Thymus (tissue), 11 donors: ENCODE measurements around the gene EED. TPM values are rescaled to one million over a fixed set of nuclear protein-coding genes. Genes with fewer than 3 reads are reported as not detected.

Experiments
- DNase-seq, 9 donors: peaks; one replicate each; pipeline ENCODE4 v3.0.0-alpha.2; 2013; ENCODE audit warnings: low spot score in 9 of 9, low read depth in 6 of 9, missing footprints in 1 of 9
- H3K27ac ChIP-seq, 2 donors: one replicate each; pipeline ENCODE4 v1.5.1; 2013; ENCODE audit warnings: control low read depth in 1 of 2, low read depth in 1 of 2, low read length in 1 of 2, mild to moderate bottlenecking in 1 of 2, moderate library complexity in 1 of 2
- H3K27me3 ChIP-seq, 2 donors: one replicate each; pipeline ENCODE4 v1.5.1; 2013; ENCODE audit warnings: low read length in 1 of 2; ENCODE audit not compliant: control insufficient read depth in 2 of 2, insufficient read depth in 1 of 2
- H3K36me3 ChIP-seq, 2 donors: one replicate each; pipeline ENCODE4 v1.5.1; 2013; ENCODE audit warnings: low read length in 1 of 2, mild to moderate bottlenecking in 1 of 2, moderate library complexity in 1 of 2; ENCODE audit not compliant: control insufficient read depth in 2 of 2, insufficient read depth in 2 of 2
- H3K4me1 ChIP-seq, 2 donors: one replicate each; pipeline ENCODE4 v1.5.1; 2013; ENCODE audit warnings: low read length in 2 of 2; ENCODE audit not compliant: control insufficient read depth in 2 of 2, insufficient read depth in 2 of 2
- H3K4me3 ChIP-seq, 2 donors: one replicate each; pipeline ENCODE4 v1.5.1; 2013; ENCODE audit warnings: low read length in 2 of 2, control low read depth in 1 of 2, mild to moderate bottlenecking in 1 of 2
- H3K9me3 ChIP-seq, 2 donors: one replicate each; pipeline ENCODE4 v1.5.1; 2013; ENCODE audit warnings: low read length in 1 of 2, mild to moderate bottlenecking in 1 of 2; ENCODE audit not compliant: control insufficient read depth in 2 of 2, insufficient read depth in 1 of 2
- WGBS: extraction: QIAGEN DNeasy Blood & Tissue Kit; methylation state at CpG from one replicate; pipeline ENCODE4 v1.1.7; 2013; 5-methylcytosine and 5-hydroxymethylcytosine counted together
- polyA plus RNA-seq: library from polyadenylated mRNA; stranded (reverse); fragments of 200-250 nt; gene quantifications from one replicate; pipeline ENCODE4 v1.2.3, GENCODE V29; 2013
- total RNA-seq: library from RNA; stranded (reverse); fragments of 120-200 nt; gene quantifications from one replicate; pipeline ENCODE4 v1.2.4, GENCODE V29; 2013
- donor health status: healthy.

The EED gene
- total and polyA plus RNA-seq, 2 donors: 23.8 to 32.1 TPM

DNA sequence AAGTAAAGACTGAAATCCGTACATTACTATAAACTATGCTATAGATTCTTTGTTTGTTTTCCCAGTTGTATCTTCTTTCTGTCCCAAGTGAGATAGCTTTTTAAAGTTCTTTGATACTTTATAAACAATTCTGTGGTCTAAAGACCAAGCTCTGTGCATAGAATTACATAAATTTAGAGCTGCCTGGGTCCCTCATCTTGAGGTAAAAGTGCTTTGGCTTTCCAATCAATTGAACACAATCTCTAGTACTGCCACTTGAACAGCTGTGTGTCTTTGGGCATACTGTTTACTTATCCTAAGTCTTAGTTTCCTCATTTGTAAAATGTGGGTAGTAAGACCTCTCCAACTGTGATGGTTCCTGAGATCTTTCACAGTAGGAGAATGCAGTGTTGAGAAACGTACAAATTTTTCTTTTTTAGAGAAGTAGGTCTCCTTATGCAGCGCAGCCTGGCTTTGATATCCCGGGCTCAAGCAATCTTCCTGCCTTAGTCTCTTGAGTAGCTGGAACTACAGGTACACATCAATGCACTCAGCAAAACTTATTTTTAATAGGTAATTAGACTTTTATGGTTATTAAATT lies 2.5 kb upstream of the EED start:
- no peak overlapping the region for H3K27ac ChIP-seq
- H3K4me1 ChIP-seq: peaks cover 0 to 2% of the 10 kb centered on the region in 2 donors
- no peak for DNase-seq
- H3K36me3 ChIP-seq: no peaks in the 10 kb centered on the region
- no peaks in the 10 kb centered on the region for H3K27me3 ChIP-seq
- H3K4me3 ChIP-seq: no peak overlapping the region
- 94% methylated on average over 4 of the region's 4 CpGs for WGBS
- no peaks in the 10 kb centered on the region for H3K9me3 ChIP-seq

DNA sequence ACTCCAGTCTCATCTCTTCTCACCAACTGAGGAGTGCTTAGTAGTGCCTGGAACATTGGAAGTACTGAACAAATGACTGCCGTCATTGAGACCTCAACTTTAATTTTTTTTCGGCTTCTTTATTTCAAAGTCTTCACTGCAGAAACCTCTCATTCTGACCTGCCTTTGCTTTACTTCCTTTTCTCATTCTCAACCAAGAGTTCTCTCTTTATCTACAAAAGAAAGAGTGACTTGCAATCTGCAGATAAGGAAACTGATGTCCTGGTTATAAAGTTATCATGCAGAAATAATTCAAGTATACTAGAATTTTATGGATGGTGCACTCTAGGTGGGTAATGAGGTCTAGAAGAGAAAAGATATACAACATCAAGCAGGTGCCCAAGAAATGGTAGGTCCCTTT lies 1.2 kb upstream of the EED start:
- Histone ChIP-seq H3K9me3 (no peaks in the 10 kb centered on the region), H3K27ac (no peak overlapping the region), H3K36me3 (no peaks in the 10 kb centered on the region), H3K4me3 (no peak overlapping the region), H3K27me3 (no peaks in the 10 kb centered on the region), H3K4me1 (peaks cover 0 to 2% of the 10 kb centered on the region in 2 donors)
- DNase-seq: no peak
- 75% methylated on average over 2 of the region's 2 CpGs for WGBS

DNA sequence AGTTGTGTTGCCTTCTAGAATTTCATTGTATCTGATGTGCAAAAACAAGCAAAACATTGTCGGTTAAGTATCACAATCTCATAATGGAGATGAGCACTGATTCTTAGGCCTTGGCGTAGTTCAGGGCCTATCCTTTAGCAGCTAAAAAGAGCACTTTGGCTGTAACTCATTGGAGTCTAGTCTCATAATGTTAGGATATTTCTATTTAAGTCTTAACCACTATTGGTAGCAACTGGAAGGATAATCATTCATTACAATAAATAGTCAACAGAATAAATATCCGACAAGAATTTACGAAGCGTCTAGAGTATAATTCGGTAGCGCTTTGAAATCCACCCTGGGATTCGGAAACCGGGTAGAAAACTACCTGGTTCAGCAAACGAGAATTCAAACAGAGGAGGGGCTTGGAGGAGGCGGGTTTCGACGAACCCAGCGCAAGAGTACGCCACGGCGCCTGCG lies 461 bp upstream of the EED start:
- no peaks in the 10 kb centered on the region for H3K27me3 ChIP-seq
- peak overlapping the region; percentile 96 to 97 for H3K27ac ChIP-seq
- H3K4me3 ChIP-seq: peak overlapping the region; percentile 59 to 82
- peak in 1 of 9 donors; percentile 87 for DNase-seq
- no peaks in the 10 kb centered on the region for H3K36me3 ChIP-seq
- peaks cover 0 to 2% of the 10 kb centered on the region in 2 donors for H3K4me1 ChIP-seq
- WGBS: 3% methylated on average over 18 of the region's 18 CpGs
- no peaks in the 10 kb centered on the region for H3K9me3 ChIP-seq

DNA sequence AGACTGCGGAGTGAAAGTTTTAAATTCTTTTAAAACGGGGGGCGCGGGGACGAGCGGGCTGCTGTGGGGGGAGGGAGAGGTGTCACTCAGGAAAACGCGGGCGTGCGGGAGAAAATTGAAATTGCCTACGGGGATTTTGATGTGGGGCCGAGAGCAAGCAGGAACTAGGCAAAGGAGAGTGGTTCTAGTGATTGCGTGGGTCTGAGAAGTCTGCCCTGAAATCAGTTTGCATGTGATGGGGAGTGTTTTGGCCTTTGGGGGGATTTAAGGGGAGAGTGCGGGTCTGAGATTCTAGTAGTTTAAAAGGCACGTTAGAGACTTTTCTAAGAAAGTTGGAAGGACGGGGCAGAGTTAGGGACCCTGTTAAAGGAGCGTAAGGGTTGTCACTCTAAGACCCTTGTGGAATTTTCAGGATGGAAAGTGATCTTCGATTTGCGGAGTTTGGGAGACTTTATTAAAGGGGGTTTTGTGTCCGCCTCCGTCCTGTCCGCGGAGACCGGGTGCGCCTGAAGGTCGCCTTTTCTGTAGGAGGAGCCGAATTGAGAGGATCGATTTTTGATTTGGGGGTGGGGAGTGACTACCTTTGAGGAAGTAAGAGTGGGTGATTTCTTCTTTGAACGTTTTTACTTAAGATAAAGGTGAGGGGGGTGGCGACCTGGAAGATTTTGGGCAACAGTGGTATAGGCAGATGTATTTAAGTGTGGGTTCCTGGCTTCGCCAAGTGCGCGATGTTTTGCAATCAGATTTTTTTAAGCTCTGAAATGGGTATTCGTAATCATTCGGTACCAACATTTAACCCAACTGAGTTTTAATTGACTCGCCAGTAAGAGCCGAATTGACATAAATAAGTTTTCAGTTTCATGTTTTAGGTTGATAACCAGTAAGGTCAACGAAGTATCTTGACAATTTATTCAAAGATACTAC lies 1.1 kb downstream of the EED start:
- DNase-seq: peak in 4 of 9 donors; percentile 3 to 11 (median 8)
- Histone ChIP-seq H3K27me3 (no peaks in the 10 kb centered on the region), H3K27ac (peak overlapping the region; percentile 75 to 96), H3K36me3 (no peaks in the 10 kb centered on the region), H3K4me3 (peak overlapping the region; percentile 59 to 82), H3K4me1 (peaks cover 0 to 2% of the 10 kb centered on the region in 2 donors), H3K9me3 (no peaks in the 10 kb centered on the region)
- WGBS: 2% methylated on average over 38 of the region's 38 CpGs

DNA sequence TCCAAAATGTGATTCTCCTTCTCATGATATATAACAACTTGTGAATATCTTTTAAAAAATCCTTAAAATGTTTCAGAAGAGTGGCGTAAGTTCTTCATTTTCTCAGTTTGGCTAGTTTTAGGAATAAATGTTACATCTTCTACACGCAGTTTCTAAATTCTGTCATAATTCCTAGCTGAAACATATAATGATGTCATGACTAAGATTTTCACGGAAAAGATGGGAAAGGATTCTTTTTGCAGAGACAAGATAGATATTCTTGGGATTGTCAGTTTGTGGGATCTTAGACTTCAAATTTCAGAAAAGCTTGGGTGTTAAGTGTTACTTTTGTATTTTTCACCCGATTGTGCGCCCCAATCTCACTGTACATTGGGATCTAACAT lies 1.7 kb downstream of the EED start:
- no peaks in the 10 kb centered on the region for H3K9me3 ChIP-seq
- H3K27ac ChIP-seq: no peak overlapping the region
- H3K4me3 ChIP-seq: peak overlapping the region in 1 of 2 donors; percentile 82
- peaks cover 0 to 2% of the 10 kb centered on the region in 2 donors for H3K36me3 ChIP-seq
- H3K4me1 ChIP-seq: peaks cover 0 to 2% of the 10 kb centered on the region in 2 donors
- DNase-seq: peak in 1 of 9 donors; percentile 3
- H3K27me3 ChIP-seq: no peaks in the 10 kb centered on the region
- WGBS: 85% methylated on average over 5 of the region's 5 CpGs

DNA sequence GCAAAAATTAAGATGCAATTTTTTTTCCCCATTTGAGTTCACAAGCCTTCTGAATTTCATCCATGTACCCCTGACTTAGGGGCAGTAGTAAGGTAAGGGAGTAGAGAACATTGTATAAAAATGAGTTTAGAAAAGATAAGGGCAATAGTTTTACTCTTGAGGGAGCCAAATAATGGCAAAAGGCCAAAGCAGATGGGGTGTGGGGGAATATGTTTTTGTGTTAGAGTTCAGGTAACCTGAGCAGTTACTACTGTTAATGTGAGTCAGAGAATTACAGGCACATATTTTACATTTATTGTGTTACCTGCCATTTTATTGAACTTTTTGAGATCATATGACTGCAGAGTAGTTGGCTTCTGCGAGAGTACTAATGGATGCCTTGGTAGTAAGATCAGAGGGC lies 3.1 kb downstream of the EED start:
- Histone ChIP-seq H3K27me3 (no peaks in the 10 kb centered on the region), H3K27ac (no peak overlapping the region), H3K4me1 (peaks cover 0 to 2% of the 10 kb centered on the region in 2 donors), H3K36me3 (peaks cover 1 to 4% of the 10 kb centered on the region in 2 donors), H3K9me3 (no peaks in the 10 kb centered on the region), H3K4me3 (no peak overlapping the region)
- no peak for DNase-seq
- WGBS: 95% methylated on average over 1 of the region's 1 CpG

DNA sequence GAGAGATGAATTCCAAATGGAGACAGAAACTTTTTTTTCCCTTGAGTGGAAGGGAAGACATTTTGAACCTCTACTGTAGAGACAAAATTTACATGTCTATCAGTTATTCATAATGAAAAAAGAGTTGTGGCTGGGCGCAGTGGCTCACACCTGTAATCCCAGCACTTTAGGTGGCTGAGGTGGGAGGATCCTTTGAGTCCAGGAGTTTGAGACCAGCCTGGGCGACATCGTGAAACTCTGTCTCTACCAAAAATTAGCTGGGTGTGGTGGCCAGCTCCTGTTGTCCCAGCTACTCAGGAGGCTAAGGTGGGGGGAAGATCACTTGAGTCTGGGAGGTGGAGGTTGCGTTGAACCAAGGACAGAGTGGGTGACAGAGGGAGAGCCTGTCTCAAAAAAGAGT lies 4.1 kb downstream of the EED start:
- no peak overlapping the region for H3K27ac ChIP-seq
- H3K27me3 ChIP-seq: no peaks in the 10 kb centered on the region
- peaks cover 0 to 2% of the 10 kb centered on the region in 2 donors for H3K4me1 ChIP-seq
- peaks cover 4 to 7% of the 10 kb centered on the region in 2 donors for H3K36me3 ChIP-seq
- H3K4me3 ChIP-seq: no peak overlapping the region
- H3K9me3 ChIP-seq: no peaks in the 10 kb centered on the region
- WGBS: 97% methylated on average over 4 of the region's 4 CpGs
- no peak for DNase-seq

DNA sequence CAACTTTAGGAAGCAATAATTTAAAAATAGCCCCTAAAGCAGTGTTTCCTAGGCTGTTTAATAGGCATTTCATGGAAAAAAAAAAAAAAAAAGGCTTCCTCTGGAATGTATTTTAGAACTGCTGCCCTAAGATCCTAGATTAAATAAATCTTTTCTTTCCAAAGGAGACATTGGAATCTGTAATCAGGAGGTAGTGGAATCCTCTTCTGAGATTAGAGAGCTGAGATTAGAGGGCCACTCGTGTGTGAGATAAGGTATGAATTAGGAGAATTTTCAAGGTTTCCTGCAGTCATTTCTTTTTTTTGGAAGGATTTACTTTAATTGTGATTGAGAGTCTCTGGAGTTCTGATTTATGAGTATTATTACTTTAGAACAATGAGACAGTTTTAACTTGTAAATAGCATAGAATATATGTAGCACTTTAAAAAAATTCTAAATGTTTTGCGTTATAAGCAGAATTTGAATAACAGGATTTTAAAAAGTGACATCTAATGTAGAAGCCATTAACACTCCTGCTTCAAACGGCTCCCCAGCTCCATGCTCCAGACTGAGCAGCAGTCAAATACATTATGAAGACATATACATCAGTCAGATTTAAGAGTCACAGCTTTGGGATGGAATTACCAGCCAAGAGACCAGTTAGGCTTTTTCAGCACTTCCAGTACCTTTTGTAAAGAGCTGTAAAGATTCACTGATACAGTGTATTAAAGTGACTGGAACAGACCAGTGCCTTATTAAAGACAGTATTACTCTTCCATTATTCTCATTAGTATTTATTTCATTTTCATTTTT lies 5.0 kb downstream of the EED start:
- peaks cover 4 to 7% of the 10 kb centered on the region in 2 donors for H3K36me3 ChIP-seq
- 90% methylated on average over 3 of the region's 3 CpGs for WGBS
- DNase-seq: no peak
- H3K9me3 ChIP-seq: no peaks in the 10 kb centered on the region
- no peaks in the 10 kb centered on the region for H3K27me3 ChIP-seq
- no peak overlapping the region for H3K4me3 ChIP-seq
- no peak overlapping the region for H3K27ac ChIP-seq
- no peaks in the 10 kb centered on the region for H3K4me1 ChIP-seq
